GM19238 (cell line): ENCODE results near the gene SEMG1.

Experiments
- DNase-seq: peaks from one replicate; pipeline ENCODE4 v3.0.0; 2011; ENCODE audit warnings: low spot score; ENCODE audit not compliant: insufficient read length

Gene SEMG1

GRCh38 chr20:45221076-45221475, 14.2 kb downstream of the SEMG1 start, which contains the start of gene SEMG2:
SEMG2 (plus strand) TSS chr20:45221373; CDS start chr20:45221390, 17 bp downstream.
- DNase-seq = no peak

GRCh38 chr20:45223136-45223535, 16.3 kb downstream of the SEMG1 start:
- DNase-seq = no peak

GRCh38 chr20:45226287-45226686, 19.5 kb downstream of the SEMG1 start:
- no peak for DNase-seq

- no peak for DNase-seq
Observed at GRCh38 chr20:45229264-45230056, 22.6 kb downstream of the SEMG1 start.

- DNase-seq = no peak
Observed at GRCh38 chr20:45230631-45231030, 23.8 kb downstream of the SEMG1 start.

GRCh38 chr20:45235995-45236394, 29.2 kb downstream of the SEMG1 start:
- no peak for DNase-seq

- no peak for DNase-seq
Observed at GRCh38 chr20:45238139-45238538, 31.3 kb downstream of the SEMG1 start.

- no peak for DNase-seq
Observed at GRCh38 chr20:45246109-45246508, 39.3 kb downstream of the SEMG1 start.

GRCh38 chr20:45247865-45248264, 41.0 kb downstream of the SEMG1 start:
- no peak for DNase-seq

GRCh38 chr20:45248609-45249008, 41.8 kb downstream of the SEMG1 start:
- DNase-seq = no peak

GRCh38 chr20:45251884-45252560, 45.2 kb downstream of the SEMG1 start:
- DNase-seq = no peak

GRCh38 chr20:45253261-45253660, 46.4 kb downstream of the SEMG1 start:
- no peak for DNase-seq

GRCh38 chr20:45254383-45255262, 47.8 kb downstream of the SEMG1 start, which contains the start of gene SLPI:
SLPI (minus strand) TSS chr20:45254564; CDS start chr20:45254543, 21 bp downstream.
- no peak for DNase-seq

GRCh38 chr20:45257161-45257560, 50.3 kb downstream of the SEMG1 start:
- DNase-seq = no peak

- DNase-seq = no peak
Observed at GRCh38 chr20:45257711-45258110, 50.9 kb downstream of the SEMG1 start.

- DNase-seq = no peak
Observed at GRCh38 chr20:45258259-45258658, 51.4 kb downstream of the SEMG1 start.

- no peak for DNase-seq
Observed at GRCh38 chr20:45258664-45259063, 51.8 kb downstream of the SEMG1 start.
